Gastrocnemius medialis (tissue), 4 donors: Measurements from ENCODE around the gene ADGRD1. TPM values are rescaled to one million over a fixed set of nuclear protein-coding genes. Genes with fewer than 3 reads are reported as not detected.
"Not testable (repeated sequence)": the region's sequence is repeated elsewhere in the genome, so short reads cannot be mapped to it uniquely, and the experiment has no call there.

Experiments used
- ATAC-seq, 2 donors: fragments of 150-250 bp; one replicate each; pipeline ENCODE4 v1.9.1; 2016
- DNase-seq, 2 donors: peaks; one replicate each; pipeline ENCODE4 v3.0.0-alpha.2; 2019
- H3K27ac ChIP-seq, 4 donors: fragments of 200-600 bp; sonication (generic); 1 replicate in 1 of 4; 2 replicates in 3 of 4; pipeline ENCODE4 v1.5.1; 2016 to 2018; ENCODE audit warnings: mild to moderate bottlenecking in 2 of 4, moderate library complexity in 1 of 4
- H3K27me3 ChIP-seq, 3 donors: fragments of 200-600 bp; sonication (generic) in 2 of 3; 1 replicate in 1 of 3; 2 replicates in 2 of 3; pipeline versions ENCODE4 v1.5.1 to v1.6.0; 2016 to 2019; ENCODE audit warnings: mild to moderate bottlenecking in 1 of 3, moderate library complexity in 1 of 3
- H3K36me3 ChIP-seq, 2 donors: fragments of 200-600 bp; sonication (generic) in 1 of 2; one replicate each; pipeline ENCODE4 v1.5.1; 2017 to 2018
- H3K4me1 ChIP-seq, 2 donors: fragments of 200-600 bp; sonication (generic) in 1 of 2; one replicate each; pipeline ENCODE4 v1.5.1; 2016 to 2017; ENCODE audit warnings: mild to moderate bottlenecking in 2 of 2
- H3K4me3 ChIP-seq, 4 donors: fragments of 200-600 bp; sonication (generic) in 3 of 4; 1 replicate in 1 of 4; 2 replicates in 3 of 4; pipeline ENCODE4 v1.5.1; 2016 to 2019; ENCODE audit warnings: mild to moderate bottlenecking in 2 of 4
- H3K9me3 ChIP-seq, 3 donors: fragments of 200-600 bp; sonication (generic) in 2 of 3; 1 replicate in 1 of 3; 2 replicates in 2 of 3; pipeline ENCODE4 v1.5.1; 2016 to 2019
- CTCF ChIP-seq, 5 experiments: fragments of 450-650 bp in 3 of 5; fragments of 200-600 bp in 2 of 5; sonication (generic) in 2 of 5; IDR thresholded peaks in 4 of 5; conservative IDR thresholded peaks in 1 of 5; 1 replicate in 4 of 5; 2 replicates in 1 of 5; pipeline ENCODE4 v1.5.1; 2016 to 2019; ENCODE audit warnings: antibody characterized with exemption in 5 of 5, mild to moderate bottlenecking in 3 of 5, moderate library complexity in 3 of 5
- POLR2A ChIP-seq, 2 donors: fragments of 450-650 bp; IDR thresholded peaks; one replicate each; pipeline ENCODE4 v1.6.1; 2017; ENCODE audit warnings: antibody characterized with exemption in 2 of 2, mild to moderate bottlenecking in 2 of 2, moderate library complexity in 2 of 2
- in situ Hi-C, 4 donors: fragments of 200-750 bp; cut with MboI; loops; one replicate each; pipeline versions ENCODE4 v1.15.0 to v1.8.0; 2017; ENCODE audit warnings: low sequenced_read_pairs in 4 of 4
- intact Hi-C: fragments of 100-400 bp; cut with DNase I; formaldehyde crosslinking; loops from one replicate; pipeline ENCODE4 v1.15.1; 2023; ENCODE audit warnings: low total_unique reads
- total RNA-seq, 4 donors: library from RNA; depleted of rRNA; stranded (reverse); fragments of >200 nt; gene quantifications; one replicate each; pipeline versions ENCODE4 v1.1.0 to v1.2.3, GENCODE V29; 2016

ADGRD1 gene
- total RNA-seq, 4 donors from 2014 or later: 5.3 to 9.6 (median 8.2) TPM

- Histone ChIP-seq H3K27ac (no peak overlapping the region), H3K4me1 (no peaks in the 10 kb centered on the region), H3K4me3 (no peak overlapping the region), H3K27me3 (peaks cover 7 to 12% (median 7%) of the 10 kb centered on the region in 3 donors), H3K36me3 (no peaks in the 10 kb centered on the region), H3K9me3 (no peaks in the 10 kb centered on the region)
- ATAC-seq: no peak
- intact Hi-C loops (no loop called here), in situ Hi-C loops (no loop called here)
- no peak for TF ChIP-seq CTCF (IDR thresholded peaks at IDR 0.05 in 4 of 5, conservative IDR thresholded peaks at IDR 0.05 in 1 of 5)
- no peak for TF ChIP-seq POLR2A (IDR thresholded peaks at IDR 0.05)
- DNase-seq: no peak
Measured at GRCh38 chr12:130934753-130935152, 19.0 kb upstream of the ADGRD1 start.

- intact Hi-C loops: no loop called here
- ATAC-seq (no peak), DNase-seq (no peak)
- in situ Hi-C loops: no loop called here
- Histone ChIP-seq H3K27ac (no peak overlapping the region), H3K4me3 (no peak overlapping the region), H3K9me3 (no peaks in the 10 kb centered on the region), H3K27me3 (peaks cover 0 to 8% (median 6%) of the 10 kb centered on the region in 3 donors), H3K4me1 (no peaks in the 10 kb centered on the region), H3K36me3 (no peaks in the 10 kb centered on the region)
- TF ChIP-seq POLR2A (IDR thresholded peaks at IDR 0.05) (no peak), CTCF (IDR thresholded peaks at IDR 0.05 in 4 of 5, conservative IDR thresholded peaks at IDR 0.05 in 1 of 5) (no peak)
Measured at GRCh38 chr12:130936561-130936960, 17.1 kb upstream of the ADGRD1 start.

GRCh38 chr12:130937063-130937462, 16.6 kb upstream of the ADGRD1 start:
- in situ Hi-C loops (no loop called here), intact Hi-C loops (no loop called here)

GRCh38 chr12:130937546-130937945, 16.2 kb upstream of the ADGRD1 start:
- intact Hi-C loops, H3K9me3 ChIP-seq, ATAC-seq, H3K27ac ChIP-seq, H3K4me3 ChIP-seq, H3K36me3 ChIP-seq, H3K27me3 ChIP-seq, in situ Hi-C loops, DNase-seq, H3K4me1 ChIP-seq: not testable (repeated sequence)

More at GRCh38 chr12:130937063-130937462, 16.6 kb upstream of the ADGRD1 start:
- no peak overlapping the region for H3K27ac ChIP-seq
- DNase-seq: no peak
- ATAC-seq: no peak
- no peaks in the 10 kb centered on the region for H3K4me1 ChIP-seq
- no peak for TF ChIP-seq CTCF (IDR thresholded peaks at IDR 0.05 in 4 of 5, conservative IDR thresholded peaks at IDR 0.05 in 1 of 5)
- TF ChIP-seq POLR2A (IDR thresholded peaks at IDR 0.05): no peak
- no peaks in the 10 kb centered on the region for H3K36me3 ChIP-seq
- no peak overlapping the region for H3K4me3 ChIP-seq
- H3K27me3 ChIP-seq: peaks cover 0 to 4% (median 4%) of the 10 kb centered on the region in 3 donors
- H3K9me3 ChIP-seq: no peaks in the 10 kb centered on the region

GRCh38 chr12:130938186-130938585, 15.5 kb upstream of the ADGRD1 start:
- Histone ChIP-seq H3K4me3 (no peak overlapping the region), H3K27me3 (peaks cover 0 to 2% (median 0%) of the 10 kb centered on the region in 3 donors), H3K9me3 (no peaks in the 10 kb centered on the region), H3K36me3 (no peaks in the 10 kb centered on the region), H3K27ac (no peak overlapping the region), H3K4me1 (no peaks in the 10 kb centered on the region)
- no peak for DNase-seq
- ATAC-seq: no peak
- TF ChIP-seq CTCF (IDR thresholded peaks at IDR 0.05 in 4 of 5, conservative IDR thresholded peaks at IDR 0.05 in 1 of 5): no peak
- no peak for TF ChIP-seq POLR2A (IDR thresholded peaks at IDR 0.05)
- in situ Hi-C loops: no loop called here
- intact Hi-C loops: no loop called here
